Measurements from ENCODE around the gene JRKL.

DNA sequence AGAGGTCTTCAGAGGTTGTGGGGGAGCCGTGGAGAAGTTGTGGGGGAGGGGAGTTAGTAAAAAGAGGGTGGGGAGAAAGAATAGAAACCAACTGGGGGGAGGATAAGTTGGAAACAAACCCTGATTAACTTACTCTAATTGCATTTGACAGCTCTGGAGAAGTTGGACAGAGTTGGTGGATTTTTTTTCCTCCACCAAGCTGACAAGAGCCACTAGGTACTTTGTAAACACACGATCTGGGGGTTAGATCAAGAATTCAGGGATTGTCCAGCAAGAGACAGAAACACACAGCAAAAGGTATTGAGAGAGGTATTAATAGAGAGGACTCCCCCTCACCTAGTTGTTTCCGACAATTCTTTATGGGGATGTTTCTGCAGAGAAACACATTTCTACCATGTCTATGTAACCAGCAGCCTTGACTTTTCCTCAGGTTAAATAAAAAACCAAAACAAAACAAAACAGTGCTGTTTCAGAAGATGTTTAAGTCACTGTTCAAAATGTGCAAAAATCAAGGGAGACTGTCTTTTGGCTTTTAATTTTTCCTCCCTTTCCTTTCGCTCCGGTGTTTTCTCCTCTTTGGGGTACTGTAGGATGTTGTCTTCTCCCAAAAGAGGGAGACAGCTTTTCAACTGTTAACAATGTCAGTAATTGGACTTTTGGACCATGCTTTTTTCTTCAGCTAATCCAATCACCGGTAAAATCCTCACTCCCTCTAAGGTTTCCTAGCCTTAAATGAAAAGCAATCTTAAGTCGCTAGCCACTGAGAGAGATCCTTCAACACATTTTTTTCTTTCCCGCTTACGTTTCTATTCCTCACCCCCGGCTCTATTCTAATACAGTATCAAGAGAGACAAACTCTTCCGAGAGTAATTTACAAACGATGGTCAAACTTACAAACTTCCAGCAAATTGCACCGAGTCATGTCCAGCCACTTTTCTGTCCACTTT, 47.5 kb upstream of the JRKL start:
- no peak for TF ChIP-seq GATA2 (IDR thresholded peaks at IDR 0.05; ENCODE audit: low read depth, low read length)
- TF ChIP-seq GATA3 (IDR thresholded peaks at IDR 0.05; ENCODE audit: low read depth, low read length): no peak
